Measurements from ENCODE around the gene CDK5RAP2.

GRCh38 chr9:120385606-120386389, 194.2 kb downstream of the CDK5RAP2 start:
- no peak for TF ChIP-seq CBFB (IDR thresholded peaks at IDR 0.05; ENCODE audit: low read depth)
- no peak for TF ChIP-seq TAF1 (IDR thresholded peaks at IDR 0.05; ENCODE audit: borderline replicate concordance, low read depth, low read length)
- TF ChIP-seq NR2C2 (IDR thresholded peaks at IDR 0.05; ENCODE audit: borderline replicate concordance, control insufficient read depth, insufficient read length, low read depth), result no peak
- TF ChIP-seq NRF1 (conservative IDR thresholded peaks at IDR 0.05; ENCODE audit: low read depth, low read length), result no peak
- TF ChIP-seq CTCF (IDR thresholded peaks at IDR 0.05 in 2 of 3, conservative IDR thresholded peaks at IDR 0.05 in 1 of 3; ENCODE audit: control insufficient read depth in 2 of 3, extremely low read depth in 1 of 3, insufficient read depth in 1 of 3, low read depth in 3 of 3, low read length in 3 of 3), result no peak
- TF ChIP-seq HDAC2 (IDR thresholded peaks at IDR 0.05), result no peak
- no peak for TF ChIP-seq CBX5 (IDR thresholded peaks at IDR 0.05; ENCODE audit: low read depth)
- TF ChIP-seq RFX5 (IDR thresholded peaks at IDR 0.05; ENCODE audit: low read depth, low read length), result no peak
- no peak for TF ChIP-seq RAD21 (IDR thresholded peaks at IDR 0.05; ENCODE audit: insufficient read depth, low read depth, low read length)
- no peak for TF ChIP-seq DPF2 (IDR thresholded peaks at IDR 0.05)
- no peak for TF ChIP-seq SUZ12 (IDR thresholded peaks at IDR 0.05; ENCODE audit: unreplicated experiment)
- TF ChIP-seq POLR2AphosphoS2 (IDR thresholded peaks at IDR 0.05; ENCODE audit: low read depth, low read length), result no peak
- no peak for TF ChIP-seq MXI1 (IDR thresholded peaks at IDR 0.05; ENCODE audit: low read depth, low read length)
